ENCODE results near the gene ADAP2. TPM values are rescaled to one million over a fixed set of nuclear protein-coding genes. Genes with fewer than 3 reads are reported as not detected.
"Not testable (repeated sequence)": the region's sequence is repeated elsewhere in the genome, so short reads cannot be mapped to it uniquely, and the experiment has no call there.

The ADAP2 gene
- total and polyA plus RNA-seq, 7 experiments from 2014 or later = 2.6 to 18.9 (median 4.9) TPM; not detected in 2

- Histone ChIP-seq H3K9me3 (ENCODE audit: control insufficient read depth in 2 of 3, low read length in 3 of 3) (no peaks in the 10 kb centered on the region), H3K4me1 (ENCODE audit: control insufficient read depth in 2 of 2, insufficient read depth in 2 of 2, low read length in 2 of 2) (no peaks in the 10 kb centered on the region), H3K4me3 (ENCODE audit: low read length) (no peak overlapping the region), H3K27ac (ENCODE audit: low read depth, low read length) (no peak overlapping the region), H3K27me3 (ENCODE audit: control insufficient read depth in 2 of 2, insufficient read depth in 2 of 2, low read length in 2 of 2) (peaks cover 0 to 3% of the 10 kb centered on the region in 2 donors), H3K36me3 (ENCODE audit: control insufficient read depth in 2 of 3, insufficient read depth in 3 of 3, low read length in 3 of 3) (no peaks in the 10 kb centered on the region)
- H3K4me1 Mint-ChIP-seq = peaks cover 0 to 3% (median 0%) of the 10 kb centered on the region in 7 donors
- ATAC-seq = no peak
- intact Hi-C loops (cut with micrococcal nuclease) = no loop called here
- DNase-seq = no peak
- ChIA-PET CTCF (no interaction called here), POLR2A (no interaction called here)
- H3K27ac Mint-ChIP-seq = no peak overlapping the region
- no peak overlapping the region for H3K4me3 Mint-ChIP-seq
- H3K27me3 Mint-ChIP-seq = peaks cover 17 to 31% (median 22%) of the 10 kb centered on the region in 5 donors
- peaks cover 0 to 2% (median 0%) of the 10 kb centered on the region in 11 donors for H3K9me3 Mint-ChIP-seq
- H3K36me3 Mint-ChIP-seq = no peaks in the 10 kb centered on the region
Measured at GRCh38 chr17:30929081-30929633, 7.4 kb downstream of the ADAP2 start.

- POLR2A ChIA-PET; H3K9me3 ChIP-seq (ENCODE audit: control insufficient read depth in 2 of 3, low read length in 3 of 3); H3K4me3 Mint-ChIP-seq; H3K36me3 ChIP-seq (ENCODE audit: control insufficient read depth in 2 of 3, insufficient read depth in 3 of 3, low read length in 3 of 3); CTCF ChIA-PET; H3K27me3 ChIP-seq (ENCODE audit: control insufficient read depth in 2 of 2, insufficient read depth in 2 of 2, low read length in 2 of 2); H3K4me1 ChIP-seq (ENCODE audit: control insufficient read depth in 2 of 2, insufficient read depth in 2 of 2, low read length in 2 of 2); H3K27ac ChIP-seq (ENCODE audit: low read depth, low read length); H3K4me1 Mint-ChIP-seq; DNase-seq; H3K36me3 Mint-ChIP-seq; ATAC-seq; H3K9me3 Mint-ChIP-seq; H3K27ac Mint-ChIP-seq; H3K4me3 ChIP-seq (ENCODE audit: low read length); intact Hi-C loops (cut with micrococcal nuclease): not testable (repeated sequence)
- peaks cover 13 to 27% (median 17%) of the 10 kb centered on the region in 5 donors for H3K27me3 Mint-ChIP-seq
Measured at GRCh38 chr17:30929861-30930260, 8.1 kb downstream of the ADAP2 start.

GRCh38 chr17:30930495-30930894, 8.8 kb downstream of the ADAP2 start:
- ATAC-seq (no peak), DNase-seq (no peak)
- ChIA-PET POLR2A (no interaction called here), CTCF (no interaction called here)
- Histone ChIP-seq H3K27ac (ENCODE audit: low read depth, low read length) (no peak overlapping the region), H3K4me1 (ENCODE audit: control insufficient read depth in 2 of 2, insufficient read depth in 2 of 2, low read length in 2 of 2) (no peaks in the 10 kb centered on the region), H3K36me3 (ENCODE audit: control insufficient read depth in 2 of 3, insufficient read depth in 3 of 3, low read length in 3 of 3) (no peaks in the 10 kb centered on the region), H3K4me3 (ENCODE audit: low read length) (no peak overlapping the region), H3K27me3 (ENCODE audit: control insufficient read depth in 2 of 2, insufficient read depth in 2 of 2, low read length in 2 of 2) (no peaks in the 10 kb centered on the region), H3K9me3 (ENCODE audit: control insufficient read depth in 2 of 3, low read length in 3 of 3) (no peaks in the 10 kb centered on the region)
- Mint-ChIP-seq H3K27ac (no peak overlapping the region), H3K36me3 (no peaks in the 10 kb centered on the region), H3K27me3 (peaks cover 9 to 24% (median 14%) of the 10 kb centered on the region in 5 donors), H3K4me3 (no peak overlapping the region), H3K9me3 (peaks cover 0 to 2% (median 0%) of the 10 kb centered on the region in 11 donors), H3K4me1 (peaks cover 0 to 3% (median 0%) of the 10 kb centered on the region in 7 donors)
- intact Hi-C loops (cut with micrococcal nuclease) = no loop called here

DNA sequence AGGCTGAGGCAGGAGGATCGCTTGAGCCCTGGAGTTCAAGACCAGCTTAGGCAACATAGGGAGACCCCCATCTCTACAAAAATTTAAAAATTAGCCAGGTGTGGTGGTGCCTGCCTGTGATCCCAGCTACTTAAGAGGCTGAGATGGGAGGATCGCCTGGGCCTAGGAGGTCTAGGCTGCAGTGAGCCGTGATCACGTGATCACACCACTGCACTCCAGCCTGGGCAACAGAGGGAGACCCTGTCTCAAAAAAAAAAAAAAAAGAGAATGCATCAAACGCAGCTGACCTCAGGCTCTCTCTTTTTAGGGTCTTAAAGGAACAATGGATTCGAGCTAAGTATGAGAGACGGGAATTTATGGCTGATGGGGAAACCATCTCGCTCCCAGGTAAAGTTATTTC, 9.8 kb downstream of the ADAP2 start:
- H3K27ac Mint-ChIP-seq; H3K27me3 ChIP-seq (ENCODE audit: control insufficient read depth in 2 of 2, insufficient read depth in 2 of 2, low read length in 2 of 2); H3K4me1 ChIP-seq (ENCODE audit: control insufficient read depth in 2 of 2, insufficient read depth in 2 of 2, low read length in 2 of 2); H3K9me3 ChIP-seq (ENCODE audit: control insufficient read depth in 2 of 3, low read length in 3 of 3); H3K4me1 Mint-ChIP-seq; H3K36me3 ChIP-seq (ENCODE audit: control insufficient read depth in 2 of 3, insufficient read depth in 3 of 3, low read length in 3 of 3); H3K4me3 Mint-ChIP-seq; POLR2A ChIA-PET; intact Hi-C loops (cut with micrococcal nuclease); DNase-seq; H3K9me3 Mint-ChIP-seq; H3K36me3 Mint-ChIP-seq; H3K27ac ChIP-seq (ENCODE audit: low read depth, low read length); ATAC-seq; H3K4me3 ChIP-seq (ENCODE audit: low read length): not testable (repeated sequence)
- H3K27me3 Mint-ChIP-seq = peaks cover under 1 to 13% (median 7%) of the 10 kb centered on the region in 5 donors
- CTCF ChIA-PET = interaction anchor here (1.1 kb wide), 1 partner anchor 278 kb away, joined by 3 read pairs; no protein-coding TSS in a partner anchor

DNA sequence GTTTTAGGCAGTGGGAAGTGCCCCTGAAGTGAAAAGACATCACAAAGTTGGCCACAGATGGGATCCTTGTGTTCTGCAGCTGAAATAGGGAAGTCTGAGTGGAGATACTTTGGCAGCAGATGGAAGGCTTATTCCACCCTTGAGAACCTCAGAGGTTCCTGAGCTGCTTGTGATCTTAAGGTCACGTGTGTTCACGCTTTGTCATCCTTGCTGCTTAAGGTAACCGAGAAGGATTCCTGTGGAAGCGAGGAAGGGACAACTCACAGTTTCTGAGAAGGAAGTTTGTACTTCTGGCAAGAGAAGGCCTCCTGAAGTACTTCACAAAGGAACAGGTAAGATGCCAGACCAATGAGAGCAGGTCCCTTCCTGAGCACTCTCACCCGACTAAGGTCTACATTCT, 12.2 kb downstream of the ADAP2 start:
- Histone ChIP-seq H3K9me3 (ENCODE audit: control insufficient read depth in 2 of 3, low read length in 3 of 3) (no peaks in the 10 kb centered on the region), H3K36me3 (ENCODE audit: control insufficient read depth in 2 of 3, insufficient read depth in 3 of 3, low read length in 3 of 3) (no peaks in the 10 kb centered on the region), H3K4me3 (ENCODE audit: low read length) (no peak overlapping the region), H3K27ac (ENCODE audit: low read depth, low read length) (no peak overlapping the region), H3K27me3 (ENCODE audit: control insufficient read depth in 2 of 2, insufficient read depth in 2 of 2, low read length in 2 of 2) (no peaks in the 10 kb centered on the region), H3K4me1 (ENCODE audit: control insufficient read depth in 2 of 2, insufficient read depth in 2 of 2, low read length in 2 of 2) (no peaks in the 10 kb centered on the region)
- CTCF ChIA-PET = no interaction called here
- peaks cover 0 to 7% (median 2%) of the 10 kb centered on the region in 7 donors for H3K4me1 Mint-ChIP-seq
- H3K36me3 Mint-ChIP-seq = peaks cover 0 to 4% (median 0%) of the 10 kb centered on the region in 5 donors
- no peaks in the 10 kb centered on the region for H3K27me3 Mint-ChIP-seq
- DNase-seq = no peak
- peak overlapping the region in 1 of 9 donors; percentile 51 for H3K27ac Mint-ChIP-seq
- peaks cover 0 to 2% (median 0%) of the 10 kb centered on the region in 11 donors for H3K9me3 Mint-ChIP-seq
- POLR2A ChIA-PET = no interaction called here
- no peak for ATAC-seq
- intact Hi-C loops (cut with micrococcal nuclease) = no loop called here
- H3K4me3 Mint-ChIP-seq = no peak overlapping the region

DNA sequence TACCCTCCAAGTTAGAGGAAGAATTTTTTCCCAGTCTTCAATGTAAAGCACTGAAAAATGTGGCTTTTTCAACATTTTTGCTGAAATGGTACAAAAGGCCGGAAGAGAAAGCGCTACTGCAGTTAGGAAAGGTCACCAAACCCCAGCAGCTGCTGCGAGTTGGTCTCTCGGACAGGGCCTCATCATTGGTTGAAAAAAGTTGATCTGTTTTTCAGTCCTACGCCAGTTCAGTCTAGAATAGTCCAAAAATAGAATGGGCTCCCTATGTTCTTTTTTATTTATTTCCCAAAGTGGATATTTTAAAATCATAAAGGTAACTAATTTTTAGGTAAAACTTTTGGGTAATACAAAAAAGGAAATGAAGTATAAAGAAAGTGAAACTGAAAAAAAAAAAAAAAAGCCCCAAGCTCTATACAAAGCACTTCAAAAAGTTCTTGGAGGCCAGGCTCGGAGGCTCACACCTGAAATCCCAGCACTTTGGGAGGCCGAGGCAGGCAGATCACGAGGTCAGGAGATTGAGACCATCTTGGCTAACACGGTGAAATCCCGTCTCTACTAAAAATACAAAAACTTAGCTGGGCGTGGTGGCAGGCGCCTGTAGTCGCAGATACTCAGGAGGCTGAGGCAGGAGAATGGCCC, 17.4 kb downstream of the ADAP2 start:
- Histone ChIP-seq H3K36me3 (ENCODE audit: control insufficient read depth in 2 of 3, insufficient read depth in 3 of 3, low read length in 3 of 3) (no peaks in the 10 kb centered on the region), H3K4me3 (ENCODE audit: low read length) (no peak overlapping the region), H3K9me3 (ENCODE audit: control insufficient read depth in 2 of 3, low read length in 3 of 3) (no peaks in the 10 kb centered on the region), H3K4me1 (ENCODE audit: control insufficient read depth in 2 of 2, insufficient read depth in 2 of 2, low read length in 2 of 2) (no peaks in the 10 kb centered on the region), H3K27me3 (ENCODE audit: control insufficient read depth in 2 of 2, insufficient read depth in 2 of 2, low read length in 2 of 2) (no peaks in the 10 kb centered on the region), H3K27ac (ENCODE audit: low read depth, low read length) (no peak overlapping the region)
- no peaks in the 10 kb centered on the region for H3K9me3 Mint-ChIP-seq
- POLR2A ChIA-PET = no interaction called here
- CTCF ChIA-PET = no interaction called here
- intact Hi-C loops (cut with micrococcal nuclease) = no loop called here
- peaks cover 0 to 3% (median 0%) of the 10 kb centered on the region in 5 donors for H3K27me3 Mint-ChIP-seq
- DNase-seq (no peak), ATAC-seq (no peak)
- H3K4me3 Mint-ChIP-seq = no peak overlapping the region
- H3K27ac Mint-ChIP-seq = peak overlapping the region in 1 of 9 donors; percentile 33
- peaks cover 0 to 11% (median 3%) of the 10 kb centered on the region in 7 donors for H3K4me1 Mint-ChIP-seq
- H3K36me3 Mint-ChIP-seq = peaks cover 0 to 8% (median 0%) of the 10 kb centered on the region in 5 donors

Data from naive thymus-derived CD4-positive, alpha-beta T cell (primary cell).